A549 (cell line): ENCODE data around the gene SALL2.
"Not testable (repeated sequence)": the region's sequence is repeated elsewhere in the genome, so short reads cannot be mapped to it uniquely, and the experiment has no call there.

Experiments
- CTCF ChIP-seq: fragments of >200 bp; sonication (Bioruptor Twin); formaldehyde crosslinking; IDR thresholded peaks from 3 replicates; pipeline ENCODE4 v1.5.1; 2016
- HOXB13 ChIP-seq: fragments of 250-450 bp; sonication (Bioruptor Pico); IDR thresholded peaks from 2 replicates; pipeline ENCODE4 v1.5.0; 2020; ENCODE audit warnings: low read depth, mild to moderate bottlenecking, moderate library complexity
- JUNB ChIP-seq: fragments of >200 bp; sonication (Bioruptor Twin); formaldehyde crosslinking; IDR thresholded peaks from 2 replicates; pipeline ENCODE4 v1.6.1; 2016
- MAZ ChIP-seq: fragments of 150-350 bp; IDR thresholded peaks from 2 replicates; pipeline ENCODE4 v1.6.1; 2014; ENCODE audit warnings: antibody characterized with exemption, low read depth, low read length, borderline replicate concordance
- NFE2L2 ChIP-seq: fragments of 150-350 bp; conservative IDR thresholded peaks from 2 replicates; pipeline ENCODE4 v1.6.1; 2014; ENCODE audit warnings: low read length
- POLR2A ChIP-seq: IDR thresholded peaks from 2 replicates; pipeline ENCODE4 v1.6.1; 2012; ENCODE audit warnings: mild to moderate bottlenecking, low read length
- SMC3 ChIP-seq: fragments of >200 bp; sonication (Bioruptor Twin); formaldehyde crosslinking; IDR thresholded peaks from 3 replicates; pipeline ENCODE4 v1.6.1; 2018; ENCODE audit warnings: inconsistent platforms
- SREBF2 ChIP-seq: fragments of 450-650 bp; IDR thresholded peaks from 2 replicates; pipeline ENCODE4 v1.6.1; 2014; ENCODE audit warnings: mild to moderate bottlenecking, moderate library complexity
- TF ChIP-seq, protein P1 (sequence below): fragments of 450-650 bp; IDR thresholded peaks from 2 replicates; pipeline ENCODE4 v1.6.1; 2014; ENCODE audit warnings: antibody characterized with exemption
- TF ChIP-seq, protein P2 (sequence below): IDR thresholded peaks from 2 replicates; pipeline ENCODE4 v1.6.1; 2012

DNA sequence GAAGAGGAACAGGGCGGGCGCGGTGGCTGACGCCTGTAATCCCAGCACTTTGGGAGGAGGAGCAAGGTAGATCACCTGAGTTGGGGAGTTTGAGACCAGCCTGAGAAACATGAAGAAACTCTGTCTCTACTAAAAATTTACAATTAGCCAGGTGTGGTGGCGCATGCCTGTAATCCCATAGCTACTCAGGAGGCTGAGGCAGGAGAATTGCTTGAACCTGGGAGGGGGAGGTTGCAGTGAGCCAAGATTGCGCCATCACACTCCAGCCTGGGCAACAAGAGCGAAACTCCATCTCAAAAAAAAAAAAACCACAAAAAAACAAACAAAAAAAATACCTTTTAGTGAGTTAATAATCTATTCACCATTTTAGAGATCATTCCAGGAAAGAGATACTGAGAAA lies 18.4 kb upstream of the SALL2 start:
- TF ChIP-seq MAZ; SMC3; CTCF; NFE2L2; HOXB13 (CRISPR knock-in tag); SREBF2; JUNB; POLR2A: not testable (repeated sequence)
- TF ChIP-seq, protein P1, sequence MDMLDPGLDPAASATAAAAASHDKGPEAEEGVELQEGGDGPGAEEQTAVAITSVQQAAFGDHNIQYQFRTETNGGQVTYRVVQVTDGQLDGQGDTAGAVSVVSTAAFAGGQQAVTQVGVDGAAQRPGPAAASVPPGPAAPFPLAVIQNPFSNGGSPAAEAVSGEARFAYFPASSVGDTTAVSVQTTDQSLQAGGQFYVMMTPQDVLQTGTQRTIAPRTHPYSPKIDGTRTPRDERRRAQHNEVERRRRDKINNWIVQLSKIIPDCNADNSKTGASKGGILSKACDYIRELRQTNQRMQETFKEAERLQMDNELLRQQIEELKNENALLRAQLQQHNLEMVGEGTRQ, result not testable (repeated sequence)
- TF ChIP-seq, protein P2, sequence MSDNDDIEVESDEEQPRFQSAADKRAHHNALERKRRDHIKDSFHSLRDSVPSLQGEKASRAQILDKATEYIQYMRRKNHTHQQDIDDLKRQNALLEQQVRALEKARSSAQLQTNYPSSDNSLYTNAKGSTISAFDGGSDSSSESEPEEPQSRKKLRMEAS, result not testable (repeated sequence)
